TTC549 (cell line): ENCODE measurements around the gene ZNF185.

Experiments
- FAIRE-seq: peaks from 2 replicates; lab custom pipeline; 2012; peaks lifted over from hg19 to GRCh38; lab: Jason Lieb, UNC

Gene ZNF185

GRCh38 chrX:152897222-152898131 is at the start of gene ZNF185:
Gene ZNF185 (plus strand): TSS chrX:152898067. CDS start chrX:152914490, 16,423 bp downstream.
- no peak for FAIRE-seq

- FAIRE-seq, result no peak
Measured at GRCh38 chrX:152850465-152850864, 47.4 kb upstream of the ZNF185 start.

GRCh38 chrX:152853986-152854385 is 43.9 kb upstream of the ZNF185 start:
- FAIRE-seq, result no peak

DNA sequence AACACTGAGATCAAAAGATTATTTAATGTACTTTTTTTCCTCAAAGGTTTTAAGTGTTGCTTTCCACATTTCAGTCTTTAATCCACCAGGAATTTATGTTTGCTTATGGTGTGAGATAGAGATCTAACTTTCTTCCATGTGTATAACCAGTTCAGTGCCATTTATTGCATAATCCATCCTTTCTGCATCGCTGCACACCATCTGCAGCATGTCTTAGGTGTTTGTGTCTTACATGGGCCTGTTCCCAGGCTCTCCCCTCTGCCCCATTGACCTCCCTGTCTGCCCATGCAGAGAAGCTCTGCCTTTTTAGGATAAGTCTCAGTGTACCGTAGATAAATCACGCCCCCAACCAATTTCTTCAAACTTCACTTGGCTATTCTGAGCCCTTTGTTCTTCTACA is 36.8 kb upstream of the ZNF185 start:
- no peak for FAIRE-seq

DNA sequence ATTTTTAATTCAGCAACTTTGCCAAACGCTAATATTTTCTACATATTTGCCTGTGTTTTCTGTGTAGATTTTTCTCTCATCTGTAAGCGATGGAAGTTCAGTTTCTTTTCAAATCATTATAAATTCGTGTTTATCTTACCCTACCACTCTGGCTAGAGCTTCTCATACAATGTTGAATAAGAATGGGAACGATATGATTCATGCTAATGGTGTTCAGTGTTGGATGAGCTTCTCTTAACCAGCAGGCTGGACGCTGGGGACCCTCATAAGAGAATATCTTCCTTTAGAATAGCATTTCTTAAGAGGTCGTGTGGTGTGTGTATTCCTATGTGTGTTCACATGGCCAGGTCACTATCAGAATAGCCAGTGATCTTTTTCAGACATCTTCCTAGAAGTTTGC is 36.0 kb upstream of the ZNF185 start:
- FAIRE-seq, result no peak

- FAIRE-seq, result no peak
Measured at GRCh38 chrX:152865232-152865920, 32.5 kb upstream of the ZNF185 start.

- FAIRE-seq, result no peak
Measured at GRCh38 chrX:152866386-152866785, 31.5 kb upstream of the ZNF185 start.

GRCh38 chrX:152869972-152870371 is 27.9 kb upstream of the ZNF185 start:
- FAIRE-seq, result no peak

GRCh38 chrX:152871260-152871659 is 26.6 kb upstream of the ZNF185 start:
- no peak for FAIRE-seq

DNA sequence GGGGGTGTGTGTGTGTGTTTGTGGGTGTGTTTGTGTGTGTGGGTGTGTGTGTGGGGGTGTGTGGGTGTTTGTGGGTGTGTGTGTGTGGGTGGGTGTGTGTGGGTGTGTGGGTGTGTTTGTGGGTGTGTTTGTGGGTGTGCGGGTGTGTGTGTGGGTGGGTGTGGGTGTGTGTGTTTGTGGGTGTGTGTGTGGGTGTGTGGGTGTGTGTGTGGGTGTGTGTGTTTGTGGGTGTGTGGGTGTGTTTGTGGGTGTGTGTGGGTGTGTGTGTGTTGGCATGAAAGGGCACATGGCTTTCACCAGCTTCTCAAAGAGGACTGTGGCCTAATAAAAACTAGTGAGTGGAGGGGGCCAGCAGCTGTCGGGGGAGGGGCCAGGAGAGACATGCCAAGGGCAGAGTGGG is 25.3 kb upstream of the ZNF185 start:
- no peak for FAIRE-seq

DNA sequence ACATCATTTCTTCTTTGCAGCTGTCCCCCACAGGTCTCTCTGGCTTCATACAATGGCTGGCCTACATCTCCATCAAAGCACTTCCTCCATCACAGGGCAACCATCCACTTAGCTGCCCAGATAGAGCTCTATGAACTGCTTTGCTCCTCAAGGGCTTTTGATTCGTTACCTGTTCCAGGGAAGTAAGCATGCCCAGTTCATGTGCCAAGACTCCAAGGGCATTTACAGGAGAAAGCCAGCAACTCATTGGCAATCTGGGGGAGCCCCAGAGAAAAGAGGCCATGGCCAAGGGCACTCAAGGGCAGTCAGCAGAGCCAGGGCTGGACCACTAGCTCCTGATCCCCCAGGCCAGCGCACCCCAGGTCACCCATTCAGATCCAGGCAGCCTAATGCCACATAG is 24.5 kb upstream of the ZNF185 start:
- FAIRE-seq, result no peak

GRCh38 chrX:152876931-152877840 is 20.7 kb upstream of the ZNF185 start:
- no peak for FAIRE-seq

DNA sequence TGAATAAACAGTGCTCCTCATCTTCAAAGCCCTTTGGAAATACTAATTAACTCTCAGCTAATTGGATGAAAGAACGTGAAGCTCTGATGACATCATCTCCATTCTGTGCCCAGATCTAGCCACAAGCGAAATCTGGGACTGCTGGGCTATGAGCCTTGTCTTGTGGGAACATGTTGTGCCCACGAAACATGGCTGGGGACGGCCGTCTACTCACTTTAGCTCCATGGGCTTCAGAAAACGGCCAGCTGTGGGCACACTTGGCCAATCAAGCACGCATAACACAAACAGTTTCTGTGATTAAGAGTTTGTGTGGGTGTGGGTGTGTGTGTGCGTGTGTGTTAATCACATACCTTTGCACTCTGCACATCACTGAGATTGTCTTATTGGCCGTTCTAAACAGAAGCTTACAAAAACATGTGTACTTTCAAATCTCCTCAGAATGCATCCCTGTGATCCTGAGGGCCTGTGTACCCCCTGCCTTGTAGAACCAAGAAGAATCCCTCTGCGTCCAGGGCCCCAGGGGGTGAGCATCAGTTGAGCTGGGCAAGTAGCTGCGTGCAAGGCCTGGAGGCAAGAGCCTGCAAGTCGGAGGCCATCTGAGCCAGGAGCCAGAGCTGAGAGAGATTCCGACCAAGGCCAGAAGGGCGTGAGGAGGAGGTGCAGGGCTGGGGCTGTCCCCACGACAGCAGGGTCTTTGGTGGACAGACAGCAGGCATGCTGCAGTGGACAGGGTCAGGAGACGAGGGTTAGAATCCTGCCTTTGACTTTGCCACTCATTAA is 18.7 kb upstream of the ZNF185 start:
- no peak for FAIRE-seq

GRCh38 chrX:152881289-152881688 is 16.6 kb upstream of the ZNF185 start:
- FAIRE-seq, result no peak

DNA sequence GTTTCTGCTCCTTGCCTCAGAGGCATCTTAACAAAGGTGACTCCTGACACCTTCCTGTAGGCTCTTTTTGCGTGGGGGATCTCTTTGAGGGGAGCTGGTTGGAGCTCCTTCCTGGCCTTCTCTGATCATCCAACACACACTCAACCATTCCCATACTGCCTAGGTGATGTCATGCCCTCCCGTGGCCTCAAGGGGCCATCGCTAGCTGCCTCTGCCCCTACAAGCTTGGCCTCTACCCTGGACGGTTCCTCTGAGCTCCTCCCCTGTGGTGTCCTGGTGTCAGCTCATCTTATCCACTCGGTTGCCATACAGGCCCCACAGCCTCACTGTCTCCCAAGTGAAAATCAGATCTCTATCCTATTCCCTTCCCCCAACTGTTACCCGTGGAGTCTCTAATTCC is 13.7 kb upstream of the ZNF185 start:
- FAIRE-seq, result no peak

DNA sequence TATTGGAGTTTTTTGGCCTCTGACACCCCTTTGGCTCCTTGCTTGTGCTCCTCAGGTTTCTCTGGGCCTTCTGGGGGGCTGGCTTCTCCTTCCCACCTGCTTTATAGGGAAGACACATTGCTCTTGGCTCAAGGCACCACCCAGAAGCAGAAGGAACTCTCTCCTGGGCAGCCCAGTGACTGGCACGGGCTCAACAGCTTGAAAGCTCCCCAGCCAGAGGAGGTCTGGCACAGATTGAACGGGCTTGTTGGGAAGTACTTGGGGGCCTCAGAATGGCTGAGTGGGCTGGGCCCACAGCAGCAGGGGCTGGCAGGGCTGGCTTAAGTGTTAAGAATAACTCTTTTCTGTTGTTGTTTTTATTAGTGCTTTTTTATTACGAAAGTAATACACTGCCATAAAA is 11.2 kb upstream of the ZNF185 start:
- FAIRE-seq, result no peak

- no peak for FAIRE-seq
Measured at GRCh38 chrX:152892499-152892898, 5.4 kb upstream of the ZNF185 start.

- FAIRE-seq, result no peak
Measured at GRCh38 chrX:152892999-152893891, 4.6 kb upstream of the ZNF185 start.

DNA sequence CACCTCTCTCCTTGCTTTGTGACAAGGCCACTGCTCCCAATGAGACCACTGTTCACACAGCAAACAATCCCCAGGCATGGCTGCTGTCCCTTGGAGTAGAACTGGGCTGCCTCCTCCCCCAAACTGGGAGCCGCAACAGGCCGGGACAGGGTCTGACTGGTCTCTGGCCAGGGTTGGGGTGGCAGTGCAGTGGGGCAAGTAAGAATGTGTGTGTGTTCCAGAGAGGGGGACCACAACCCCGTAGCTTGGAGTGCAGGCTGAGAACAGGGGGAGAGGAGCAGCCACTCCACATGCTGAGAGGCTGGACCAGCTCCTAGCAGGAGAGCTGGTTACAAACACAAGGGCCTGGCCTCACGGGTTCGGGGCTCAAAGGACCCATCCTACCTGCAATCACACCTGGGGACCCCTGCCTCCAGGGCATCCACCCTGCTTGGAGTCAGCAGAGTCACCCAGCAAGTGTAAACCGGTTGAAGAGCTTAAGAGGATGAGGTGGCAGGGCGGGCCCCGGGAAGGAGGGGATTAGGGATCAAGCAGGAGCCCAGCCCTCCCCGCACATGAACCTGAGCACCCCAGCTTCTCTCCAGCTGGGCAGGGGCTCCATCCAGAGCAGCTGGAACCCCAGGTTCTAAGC is 3.8 kb upstream of the ZNF185 start:
- FAIRE-seq, result no peak

- FAIRE-seq, result no peak
Measured at GRCh38 chrX:152895121-152895520, 2.7 kb upstream of the ZNF185 start.
